Spinal cord (tissue), 10 donors: ENCODE results near the gene RAB4B. TPM values are rescaled to one million over a fixed set of nuclear protein-coding genes. Genes with fewer than 3 reads are reported as not detected.
A peak's percentile ranks its signal among the peaks of the same experiment; 100 is the strongest.

Experiments
- DNase-seq, 6 donors: peaks; one replicate each; pipeline versions ENCODE4 v3.0.0 to v3.0.0-alpha.2; 2013 to 2015; ENCODE audit warnings: low spot score in 6 of 6, low read depth in 4 of 6
- H3K27ac ChIP-seq: one replicate; pipeline ENCODE4 v1.5.1; 2013; ENCODE audit warnings: low read depth, low read length, control low read depth
- H3K27me3 ChIP-seq: one replicate; pipeline ENCODE4 v1.6.1; 2013; ENCODE audit warnings: low read length; ENCODE audit not compliant: control insufficient read depth, insufficient read depth
- H3K36me3 ChIP-seq: one replicate; pipeline ENCODE4 v1.6.1; 2013; ENCODE audit warnings: low read length; ENCODE audit not compliant: control insufficient read depth, insufficient read depth
- H3K4me1 ChIP-seq: one replicate; pipeline ENCODE4 v1.6.1; 2013; ENCODE audit warnings: low read length; ENCODE audit not compliant: control insufficient read depth, insufficient read depth
- H3K4me3 ChIP-seq: one replicate; pipeline ENCODE4 v1.5.1; 2013; ENCODE audit warnings: low read depth, low read length, control low read depth
- H3K9me3 ChIP-seq: one replicate; pipeline ENCODE4 v1.6.1; 2013; ENCODE audit warnings: low read length; ENCODE audit not compliant: control insufficient read depth, insufficient read depth
- WGBS: methylation state at CpG from one replicate; pipeline ENCODE4 v1.1.5; 2013; ENCODE audit warnings: missing lambda C conversion rate; ENCODE audit not compliant: insufficient coverage; 5-methylcytosine and 5-hydroxymethylcytosine counted together
- polyA plus RNA-seq, 2 donors: library from polyadenylated mRNA; unstranded; fragments of 120-200 nt; gene quantifications; one replicate each; pipeline ENCODE4 v1.2.1, GENCODE V29; 2013; ENCODE audit not compliant: insufficient read length in 2 of 2
- total RNA-seq, 2 donors: library from RNA; depleted of rRNA in 1 of 2; stranded (reverse); fragments of 120-200 nt in 1 of 2; fragments of >200 nt in 1 of 2; gene quantifications; one replicate each; pipeline versions ENCODE4 v1.2.3 to v1.2.4, GENCODE V29; 2013 to 2014
- donor health status: healthy.

RAB4B gene
- total and polyA plus RNA-seq, 4 donors: 13.1 to 50.8 (median 35.2) TPM

- no peaks in the 10 kb centered on the region for H3K27me3 ChIP-seq
- H3K36me3 ChIP-seq: peaks cover 72% of the 10 kb centered on the region
- H3K9me3 ChIP-seq: no peaks in the 10 kb centered on the region
- H3K4me1 ChIP-seq: peaks cover 15% of the 10 kb centered on the region
- WGBS: 77% methylated on average over 15 of the region's 16 CpGs
- DNase-seq: no peak
- no peak overlapping the region for H3K4me3 ChIP-seq
- H3K27ac ChIP-seq: peak overlapping the region; percentile 73
Observed at GRCh38 chr19:40739871-40740703, 38.0 kb upstream of the RAB4B start.

- Histone ChIP-seq H3K27ac (peak overlapping the region; percentile 73), H3K27me3 (no peaks in the 10 kb centered on the region), H3K4me3 (no peak overlapping the region), H3K9me3 (no peaks in the 10 kb centered on the region), H3K4me1 (peaks cover 15% of the 10 kb centered on the region), H3K36me3 (peaks cover 67% of the 10 kb centered on the region)
- WGBS: 60% methylated on average over 3 of the region's 6 CpGs
- DNase-seq: peak in 2 of 6 donors; percentile 44 to 62
Observed at GRCh38 chr19:40740747-40741146, 37.3 kb upstream of the RAB4B start.

GRCh38 chr19:40741527-40742390 is 36.3 kb upstream of the RAB4B start:
- Histone ChIP-seq H3K36me3 (peaks cover 57% of the 10 kb centered on the region), H3K9me3 (no peaks in the 10 kb centered on the region), H3K27me3 (no peaks in the 10 kb centered on the region), H3K4me3 (no peak overlapping the region), H3K27ac (no peak overlapping the region), H3K4me1 (peaks cover 15% of the 10 kb centered on the region)
- no peak for DNase-seq
- 69% methylated on average over 9 of the region's 10 CpGs for WGBS

GRCh38 chr19:40742477-40742876 is 35.6 kb upstream of the RAB4B start:
- H3K4me1 ChIP-seq: peaks cover 15% of the 10 kb centered on the region
- 92% methylated on average over 17 of the region's 17 CpGs for WGBS

GRCh38 chr19:40742886-40743285 is 35.2 kb upstream of the RAB4B start:
- 85% methylated on average over 10 of the region's 12 CpGs for WGBS
- DNase-seq: no peak
- no peak overlapping the region for H3K4me3 ChIP-seq
- no peaks in the 10 kb centered on the region for H3K9me3 ChIP-seq
- H3K36me3 ChIP-seq: peaks cover 46% of the 10 kb centered on the region
- H3K27me3 ChIP-seq: no peaks in the 10 kb centered on the region
- H3K4me1 ChIP-seq: peaks cover 15% of the 10 kb centered on the region
- no peak overlapping the region for H3K27ac ChIP-seq

More at GRCh38 chr19:40742477-40742876, 35.6 kb upstream of the RAB4B start:
- H3K4me3 ChIP-seq: no peak overlapping the region
- H3K9me3 ChIP-seq: no peaks in the 10 kb centered on the region
- H3K27ac ChIP-seq: no peak overlapping the region
- no peak for DNase-seq
- H3K36me3 ChIP-seq: peaks cover 50% of the 10 kb centered on the region
- H3K27me3 ChIP-seq: no peaks in the 10 kb centered on the region

GRCh38 chr19:40743926-40744325 is 34.1 kb upstream of the RAB4B start:
- Histone ChIP-seq H3K27me3 (no peaks in the 10 kb centered on the region), H3K27ac (no peak overlapping the region), H3K36me3 (peaks cover 46% of the 10 kb centered on the region), H3K9me3 (no peaks in the 10 kb centered on the region), H3K4me3 (no peak overlapping the region), H3K4me1 (peaks cover 20% of the 10 kb centered on the region)
- 93% methylated on average over 10 of the region's 10 CpGs for WGBS
- no peak for DNase-seq

GRCh38 chr19:40744554-40745401 is 33.3 kb upstream of the RAB4B start:
- peaks cover 38% of the 10 kb centered on the region for H3K36me3 ChIP-seq

GRCh38 chr19:40745402-40745780 is 32.7 kb upstream of the RAB4B start:
- Histone ChIP-seq H3K4me3 (no peak overlapping the region), H3K27me3 (no peaks in the 10 kb centered on the region), H3K4me1 (peaks cover 22% of the 10 kb centered on the region), H3K9me3 (no peaks in the 10 kb centered on the region), H3K36me3 (peaks cover 32% of the 10 kb centered on the region), H3K27ac (no peak overlapping the region)
- no peak for DNase-seq
- 96% methylated on average over 4 of the region's 7 CpGs for WGBS

More at GRCh38 chr19:40744554-40745401, 33.3 kb upstream of the RAB4B start:
- no peaks in the 10 kb centered on the region for H3K27me3 ChIP-seq
- H3K27ac ChIP-seq: no peak overlapping the region
- H3K4me3 ChIP-seq: no peak overlapping the region
- 63% methylated on average over 13 of the region's 17 CpGs for WGBS
- peaks cover 27% of the 10 kb centered on the region for H3K4me1 ChIP-seq
- DNase-seq: no peak
- no peaks in the 10 kb centered on the region for H3K9me3 ChIP-seq

GRCh38 chr19:40747536-40747935 is 30.5 kb upstream of the RAB4B start:
- Histone ChIP-seq H3K4me1 (peaks cover 25% of the 10 kb centered on the region), H3K27ac (no peak overlapping the region), H3K36me3 (peaks cover 22% of the 10 kb centered on the region), H3K4me3 (no peak overlapping the region), H3K27me3 (no peaks in the 10 kb centered on the region), H3K9me3 (no peaks in the 10 kb centered on the region)
- WGBS: no CpG with 5 or more reads among the region's 7 CpGs
- DNase-seq: no peak
